ENCODE data around the gene GNA15.

The GNA15 gene

GRCh38 chr19:3100747-3101730 is 34.8 kb upstream of the GNA15 start:
- no peak overlapping the region for H3K27ac Mint-ChIP-seq
- H3K27me3 Mint-ChIP-seq (ENCODE audit: low read depth) = peaks cover 14% of the 10 kb centered on the region
- H3K36me3 Mint-ChIP-seq (ENCODE audit: low read depth) = no peaks in the 10 kb centered on the region
- H3K9me3 Mint-ChIP-seq = no peaks in the 10 kb centered on the region
- no peak for DNase-seq (ENCODE audit: low spot score)
- H3K4me3 Mint-ChIP-seq = no peak overlapping the region
- peaks cover 13% of the 10 kb centered on the region for H3K4me1 Mint-ChIP-seq (ENCODE audit: low read depth)

DNA sequence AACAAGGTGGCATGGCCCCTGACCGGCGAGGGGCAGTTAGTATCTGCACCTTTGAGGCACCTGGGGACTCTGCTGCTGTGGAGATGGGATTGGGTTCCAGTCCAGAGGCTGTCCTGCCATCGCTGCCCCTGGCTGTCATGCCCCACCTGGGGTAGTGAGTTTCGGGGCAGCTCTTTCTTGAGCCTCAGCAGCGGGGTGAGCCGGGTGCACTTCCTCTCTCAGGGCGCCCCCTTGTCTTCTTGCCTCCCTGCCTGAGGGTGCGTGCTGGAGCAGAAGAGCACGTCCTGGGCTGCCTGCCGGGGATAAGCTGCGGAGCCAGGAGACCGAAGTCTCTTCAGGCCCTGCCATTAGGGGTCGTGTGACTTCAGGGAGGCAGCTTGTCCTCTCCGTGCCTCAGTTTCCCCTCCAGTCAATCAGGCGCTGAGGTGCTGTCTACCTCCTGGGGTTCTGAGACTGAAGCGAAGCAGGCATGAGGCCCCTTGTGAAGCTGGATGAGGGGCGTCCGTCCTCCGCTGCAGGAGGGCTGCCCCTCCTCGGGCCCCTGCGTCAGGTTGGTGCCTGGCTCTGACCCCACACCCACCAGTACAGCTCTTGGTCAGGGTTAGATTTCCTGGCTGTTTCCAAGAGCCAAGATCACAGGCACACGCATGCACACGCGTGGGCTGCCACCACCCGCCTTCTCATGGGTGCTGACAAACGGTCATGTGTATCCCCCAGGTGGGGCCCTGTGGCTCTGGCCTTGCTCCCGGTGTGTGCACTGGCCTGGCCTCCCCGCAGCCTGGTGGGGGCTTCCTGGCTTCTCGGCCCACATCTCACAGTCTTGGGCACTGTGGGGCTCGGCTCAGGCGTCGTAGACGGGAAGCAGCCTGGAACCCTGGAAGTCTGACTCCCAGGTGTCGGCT is 33.3 kb upstream of the GNA15 start:
- no peaks in the 10 kb centered on the region for H3K36me3 Mint-ChIP-seq (ENCODE audit: low read depth)
- DNase-seq (ENCODE audit: low spot score) = no peak
- peaks cover 10% of the 10 kb centered on the region for H3K4me1 Mint-ChIP-seq (ENCODE audit: low read depth)
- H3K9me3 Mint-ChIP-seq = no peaks in the 10 kb centered on the region
- peaks cover 7% of the 10 kb centered on the region for H3K27me3 Mint-ChIP-seq (ENCODE audit: low read depth)
- H3K27ac Mint-ChIP-seq = no peak overlapping the region
- no peak overlapping the region for H3K4me3 Mint-ChIP-seq

GRCh38 chr19:3104708-3104983 is 31.2 kb upstream of the GNA15 start:
- no peak overlapping the region for H3K27ac Mint-ChIP-seq
- H3K4me3 Mint-ChIP-seq = no peak overlapping the region
- no peaks in the 10 kb centered on the region for H3K36me3 Mint-ChIP-seq (ENCODE audit: low read depth)
- peaks cover 8% of the 10 kb centered on the region for H3K4me1 Mint-ChIP-seq (ENCODE audit: low read depth)
- peaks cover 2% of the 10 kb centered on the region for H3K27me3 Mint-ChIP-seq (ENCODE audit: low read depth)
- H3K9me3 Mint-ChIP-seq = no peaks in the 10 kb centered on the region
- no peak for DNase-seq (ENCODE audit: low spot score)

GRCh38 chr19:3105641-3106508 is 30.0 kb upstream of the GNA15 start:
- no peak overlapping the region for H3K4me3 Mint-ChIP-seq
- H3K27ac Mint-ChIP-seq = no peak overlapping the region
- H3K27me3 Mint-ChIP-seq (ENCODE audit: low read depth) = no peaks in the 10 kb centered on the region
- H3K36me3 Mint-ChIP-seq (ENCODE audit: low read depth) = no peaks in the 10 kb centered on the region
- H3K9me3 Mint-ChIP-seq = no peaks in the 10 kb centered on the region
- peaks cover 8% of the 10 kb centered on the region for H3K4me1 Mint-ChIP-seq (ENCODE audit: low read depth)
- no peak for DNase-seq (ENCODE audit: low spot score)

- Mint-ChIP-seq H3K27ac (no peak overlapping the region), H3K4me3 (no peak overlapping the region), H3K36me3 (ENCODE audit: low read depth) (no peaks in the 10 kb centered on the region), H3K9me3 (no peaks in the 10 kb centered on the region), H3K4me1 (ENCODE audit: low read depth) (peaks cover 8% of the 10 kb centered on the region), H3K27me3 (ENCODE audit: low read depth) (no peaks in the 10 kb centered on the region)
- DNase-seq (ENCODE audit: low spot score) = no peak
Observed at GRCh38 chr19:3106509-3107141, 29.2 kb upstream of the GNA15 start.

DNA sequence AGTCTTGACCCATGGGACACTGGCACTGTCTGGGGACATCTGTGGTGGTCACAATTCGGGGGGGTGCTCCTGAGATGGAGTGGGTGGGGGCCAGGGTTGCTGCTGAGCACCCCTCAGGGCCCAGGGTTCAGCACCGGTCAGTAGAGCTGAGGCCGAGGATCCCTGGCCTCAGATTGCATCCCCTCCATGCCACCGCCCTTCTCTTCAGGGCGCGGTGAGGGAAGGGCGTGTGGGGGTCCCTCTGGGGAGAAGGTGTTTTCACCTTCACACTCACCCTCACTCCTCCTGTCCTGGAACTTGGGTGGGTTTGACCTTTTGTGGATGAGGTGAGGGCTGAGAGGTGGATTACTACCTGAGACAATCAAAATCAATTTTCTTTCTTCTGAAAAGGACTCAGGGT is 28.2 kb upstream of the GNA15 start:
- H3K4me3 Mint-ChIP-seq = no peak overlapping the region

DNA sequence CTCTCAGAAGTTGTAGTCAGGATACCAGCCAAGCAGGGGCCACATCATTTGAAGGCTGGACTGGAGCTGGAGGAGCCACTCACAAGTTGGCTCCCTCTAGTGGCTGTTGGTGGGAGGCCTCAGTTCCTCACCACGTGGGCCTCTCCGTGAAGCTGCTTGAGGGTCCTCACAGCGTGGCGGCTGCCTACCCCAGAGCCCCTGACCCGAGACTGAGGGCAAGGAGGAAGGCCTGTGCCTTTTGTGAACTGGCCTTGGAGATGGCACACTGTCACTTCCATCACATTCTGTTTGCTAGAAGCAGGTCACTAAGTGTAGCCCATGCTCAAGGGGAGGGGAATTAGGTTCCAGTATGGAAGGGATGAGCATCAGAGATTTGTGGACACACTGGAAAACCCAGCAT is 27.1 kb upstream of the GNA15 start:
- H3K27ac Mint-ChIP-seq = no peak overlapping the region
- H3K9me3 Mint-ChIP-seq = no peaks in the 10 kb centered on the region
- H3K4me1 Mint-ChIP-seq (ENCODE audit: low read depth) = peaks cover 6% of the 10 kb centered on the region
- peak; percentile 56 for DNase-seq (ENCODE audit: low spot score)
- H3K36me3 Mint-ChIP-seq (ENCODE audit: low read depth) = no peaks in the 10 kb centered on the region
- H3K4me3 Mint-ChIP-seq = no peak overlapping the region
- H3K27me3 Mint-ChIP-seq (ENCODE audit: low read depth) = no peaks in the 10 kb centered on the region

More for the DNA sequence above, 28.2 kb upstream of the GNA15 start:
- H3K27me3 Mint-ChIP-seq (ENCODE audit: low read depth) = no peaks in the 10 kb centered on the region
- H3K4me1 Mint-ChIP-seq (ENCODE audit: low read depth) = peaks cover 8% of the 10 kb centered on the region
- H3K27ac Mint-ChIP-seq = no peak overlapping the region
- H3K9me3 Mint-ChIP-seq = no peaks in the 10 kb centered on the region
- H3K36me3 Mint-ChIP-seq (ENCODE audit: low read depth) = no peaks in the 10 kb centered on the region
- no peak for DNase-seq (ENCODE audit: low spot score)

DNA sequence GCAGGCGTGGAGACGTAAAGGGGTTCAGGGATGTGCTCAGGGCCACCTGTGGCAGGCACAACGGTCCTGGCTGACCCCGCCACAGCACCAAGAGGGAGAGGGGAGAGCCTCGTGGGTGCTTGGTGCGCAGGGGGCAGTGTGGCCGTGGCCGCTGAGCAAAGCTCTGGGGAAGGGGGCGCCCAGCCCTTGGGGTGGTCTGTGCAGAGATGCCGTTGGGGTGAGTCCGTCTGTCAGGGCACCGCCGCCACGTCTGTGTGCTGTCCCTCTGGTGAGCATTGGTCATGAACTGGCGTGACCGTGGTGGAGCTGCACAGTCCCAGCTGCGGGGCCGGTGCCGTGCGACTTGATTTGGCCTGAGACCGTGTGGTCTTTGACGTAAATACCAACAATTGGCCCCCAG is 26.3 kb upstream of the GNA15 start:
- Mint-ChIP-seq H3K27me3 (ENCODE audit: low read depth) (no peaks in the 10 kb centered on the region), H3K4me3 (no peak overlapping the region), H3K27ac (no peak overlapping the region), H3K4me1 (ENCODE audit: low read depth) (peaks cover 3% of the 10 kb centered on the region), H3K36me3 (ENCODE audit: low read depth) (no peaks in the 10 kb centered on the region), H3K9me3 (no peaks in the 10 kb centered on the region)
- DNase-seq (ENCODE audit: low spot score) = no peak

- H3K27me3 Mint-ChIP-seq (ENCODE audit: low read depth) = no peaks in the 10 kb centered on the region
- H3K36me3 Mint-ChIP-seq (ENCODE audit: low read depth) = no peaks in the 10 kb centered on the region
- H3K27ac Mint-ChIP-seq = no peak overlapping the region
- no peaks in the 10 kb centered on the region for H3K9me3 Mint-ChIP-seq
- no peak overlapping the region for H3K4me3 Mint-ChIP-seq
- no peak for DNase-seq (ENCODE audit: low spot score)
- H3K4me1 Mint-ChIP-seq (ENCODE audit: low read depth) = peaks cover 3% of the 10 kb centered on the region
Observed at GRCh38 chr19:3110126-3110825, 25.6 kb upstream of the GNA15 start.

DNA sequence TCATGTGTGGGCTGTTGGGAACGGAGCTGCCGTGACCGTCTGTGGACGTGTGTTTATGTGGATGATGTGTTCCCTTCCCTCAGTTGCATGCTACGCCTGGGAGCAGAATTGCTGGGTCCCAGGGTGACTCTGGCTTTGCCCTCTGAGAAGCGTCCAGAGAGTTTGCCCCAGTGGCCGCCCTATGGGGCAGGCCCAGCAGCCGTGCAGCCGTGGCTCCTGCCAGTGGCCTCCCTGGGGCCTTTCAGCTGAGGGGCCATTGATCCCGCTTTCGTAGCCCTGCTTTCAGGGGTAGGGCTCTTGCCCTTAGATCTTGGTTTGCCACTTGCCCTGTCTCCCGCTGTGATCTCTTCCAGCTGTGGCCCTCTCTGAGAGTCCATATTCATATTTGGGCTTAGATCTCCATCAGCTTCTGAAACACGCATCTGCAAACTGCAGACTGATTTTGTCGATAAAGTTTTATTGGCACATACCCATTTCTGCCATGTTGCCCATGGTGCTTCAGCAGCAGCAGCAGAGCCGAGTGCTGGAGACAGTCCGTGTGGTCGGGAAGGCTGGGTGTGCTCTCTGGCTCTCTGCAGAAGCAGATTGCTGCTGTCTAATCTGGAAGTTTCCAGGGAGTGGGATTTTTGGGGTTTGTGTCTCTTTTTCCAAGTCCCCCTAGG is 24.1 kb upstream of the GNA15 start:
- H3K4me3 Mint-ChIP-seq = no peak overlapping the region
- H3K36me3 Mint-ChIP-seq (ENCODE audit: low read depth) = no peaks in the 10 kb centered on the region
- H3K4me1 Mint-ChIP-seq (ENCODE audit: low read depth) = peaks cover 3% of the 10 kb centered on the region
- DNase-seq (ENCODE audit: low spot score) = no peak
- no peaks in the 10 kb centered on the region for H3K27me3 Mint-ChIP-seq (ENCODE audit: low read depth)
- H3K27ac Mint-ChIP-seq = no peak overlapping the region
- H3K9me3 Mint-ChIP-seq = no peaks in the 10 kb centered on the region

DNA sequence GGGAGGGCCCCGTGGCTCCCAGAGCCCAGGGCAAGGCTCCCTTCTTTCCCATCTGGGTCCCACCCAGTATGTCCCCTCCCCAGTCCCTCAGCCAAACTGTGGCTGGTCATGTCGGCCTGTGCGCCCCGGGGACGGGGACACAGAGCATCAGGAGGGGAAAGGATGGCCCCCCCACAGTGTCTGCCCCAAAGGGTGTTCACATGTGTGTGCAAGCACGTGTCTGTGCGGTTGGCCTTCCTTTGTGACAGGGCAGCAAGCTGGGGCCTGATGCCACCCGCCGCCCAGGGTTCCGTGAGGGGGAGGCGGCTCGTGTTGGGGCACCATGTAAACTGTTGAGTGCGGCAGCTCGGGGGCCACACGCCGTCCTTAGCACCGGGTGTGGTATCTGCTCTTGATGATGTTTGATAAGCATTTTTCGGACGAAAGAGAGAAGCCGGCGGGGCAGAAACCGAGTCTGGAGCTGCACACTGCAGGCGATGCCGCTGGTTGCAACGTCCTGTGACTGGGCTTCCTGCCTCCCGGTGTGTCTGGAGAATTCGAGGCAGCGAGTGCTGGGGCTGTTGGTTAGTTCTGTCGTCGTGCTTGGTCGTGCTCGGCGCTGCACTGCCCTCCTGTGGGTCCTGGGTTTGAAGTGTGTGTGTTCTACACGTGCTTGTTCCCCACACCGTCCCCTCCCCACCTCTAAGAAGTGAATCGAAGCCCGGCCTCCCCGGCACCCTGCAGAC is 23.3 kb upstream of the GNA15 start:
- Mint-ChIP-seq H3K27ac (no peak overlapping the region), H3K4me1 (ENCODE audit: low read depth) (peaks cover 3% of the 10 kb centered on the region), H3K27me3 (ENCODE audit: low read depth) (no peaks in the 10 kb centered on the region), H3K36me3 (ENCODE audit: low read depth) (no peaks in the 10 kb centered on the region), H3K4me3 (no peak overlapping the region), H3K9me3 (no peaks in the 10 kb centered on the region)
- DNase-seq (ENCODE audit: low spot score) = no peak

Data from T-helper 2 cell treated with Interferon-gamma antibody and Interleukin-4, amounts not matched to agents 5 μg/mL and 100 μg/mL, for 36 hours (primary cell).